GM12878 (cell line): ENCODE measurements around the gene NFASC. TPM values are rescaled to one million over a fixed set of nuclear protein-coding genes. Genes with fewer than 3 reads are reported as not detected.

Experiments used
- ATAC-seq: fragments of 200-7000 bp; cut with Tn5 transposase; 3 replicates; pipeline ENCODE4 v1.9.1; 2020; ENCODE audit warnings: mild to moderate bottlenecking, moderate library complexity
- BruUV-seq: library from RNA; stranded (reverse); fragments of 400-500 nt; replicated peaks from 2 replicates; lab custom pipeline; 2021; lab: Mats Ljungman, UMichigan
- CTCF ChIA-PET: fragments of 300-600 bp; sonication (Branson Sonifier 250); formaldehyde crosslinking; extraction: SDS; loops from one replicate; lab custom pipeline; 2021; ENCODE audit warnings: inconsistent platforms; lab: Yijun Ruan, JAX
- POLR2A ChIA-PET: fragments of 350-600 bp; formaldehyde crosslinking; extraction: SDS; loops from one replicate; lab custom pipeline; 2021; ENCODE audit warnings: inconsistent platforms; lab: Charles Lee
- RAD21 ChIA-PET: fragments of 300-600 bp; sonication (Branson Sonifier 250); formaldehyde crosslinking; loops from one replicate; lab custom pipeline; 2023; ENCODE audit warnings: antibody characterized with exemption; ENCODE audit not compliant: unreplicated experiment; lab: Charles Lee
- SMC1A ChIA-PET: fragments of 300-600 bp; sonication (Branson Sonifier 250); formaldehyde crosslinking; loops from one replicate; lab custom pipeline; 2023; ENCODE audit not compliant: unreplicated experiment, uncharacterized antibody; lab: Charles Lee
- DNase-seq: peaks from one replicate; pipeline ENCODE4 v3.0.0-alpha.2; 2011; ENCODE audit warnings: low read depth, low spot score
- FAIRE-seq: peaks from 3 replicates; lab custom pipeline; 2011; peaks lifted over from hg19 to GRCh38; lab: Jason Lieb, UNC
- H2AFZ ChIP-seq: 2 replicates; pipeline ENCODE4 v1.6.0; 2011; ENCODE audit warnings: low read depth, low read length, control low read depth; ENCODE audit not compliant: control insufficient read depth
- H3K27ac ChIP-seq: 2 replicates; pipeline ENCODE4 v1.5.1; 2011; ENCODE audit warnings: control low read depth; ENCODE audit not compliant: control insufficient read depth, insufficient read depth
- H3K27me3 ChIP-seq, 2 experiments: replicated peaks in 1 of 2; 2 replicates each; pipeline versions ENCODE4 v1.6.0 to v1.6.1; 2011; ENCODE audit warnings: low read length in 1 of 2; ENCODE audit not compliant: control insufficient read depth in 2 of 2, insufficient read depth in 2 of 2
- H3K36me3 ChIP-seq, 2 experiments: 2 replicates each; pipeline ENCODE4 v1.5.1; 2011; ENCODE audit warnings: low read length in 1 of 2; ENCODE audit not compliant: control insufficient read depth in 2 of 2, insufficient read depth in 2 of 2
- H3K4me1 ChIP-seq: 2 replicates; pipeline ENCODE4 v1.6.1; 2011; ENCODE audit warnings: mild to moderate bottlenecking, low read length, moderate library complexity, mixed read lengths; ENCODE audit not compliant: control insufficient read depth, insufficient read depth
- H3K4me2 ChIP-seq: 2 replicates; pipeline ENCODE4 v1.6.0; 2011; ENCODE audit warnings: control low read depth; ENCODE audit not compliant: control insufficient read depth, insufficient read depth
- H3K4me3 ChIP-seq: fragments of 200-600 bp; sonication (generic); 2 replicates; pipeline ENCODE4 v1.5.1; 2016
- H3K79me2 ChIP-seq: 2 replicates; pipeline ENCODE4 v1.6.0; 2011; ENCODE audit warnings: low read length; ENCODE audit not compliant: control insufficient read depth, insufficient read depth
- H3K9ac ChIP-seq: 2 replicates; pipeline ENCODE4 v1.8.0; 2011; ENCODE audit warnings: low read length, control low read depth, mixed read lengths; ENCODE audit not compliant: control insufficient read depth, insufficient read depth
- H3K9me3 ChIP-seq: replicated peaks from 3 replicates; pipeline ENCODE4 v1.5.1; 2011; ENCODE audit warnings: mild to moderate bottlenecking, low read length; ENCODE audit not compliant: control insufficient read depth, insufficient read depth
- H4K20me1 ChIP-seq: 2 replicates; pipeline ENCODE4 v1.6.0; 2011; ENCODE audit not compliant: control insufficient read depth, insufficient read depth
- CHD1 ChIP-seq: IDR thresholded peaks from 2 replicates; pipeline ENCODE4 v1.6.1; 2012; ENCODE audit warnings: low read depth, low read length, improper control_type of control experiment
- WGBS: methylation state at CpG from one replicate; pipeline ENCODE4 v1.1.6; 2016; ENCODE audit warnings: low lambda C conversion rate; ENCODE audit not compliant: insufficient replicate concordance, insufficient coverage; ENCODE audit errors: missing lambda C conversion rate; 5-methylcytosine and 5-hydroxymethylcytosine counted together
- in situ Hi-C: fragments of 300-500 bp; cut with MboI; formaldehyde crosslinking; loops from 9 replicates; pipeline ENCODE4 v1.14.3; 2018; ENCODE audit warnings: mixed read lengths
- intact Hi-C: fragments of 100-400 bp; cut with micrococcal nuclease; formaldehyde crosslinking; loops from one replicate; pipeline ENCODE4 v1.14.2; 2022; ENCODE audit not compliant: unreplicated experiment
- polyA plus RNA-seq, 11 experiments: library from polyadenylated mRNA; depleted of rRNA in 4 of 11; unstranded in 6 of 11; stranded (reverse) in 5 of 11; fragments of >200 nt; fragmentation: Nextera tagmentation in 4 of 11; fragmentation: Illumina TruSeq in 1 of 11; extraction: Ambion mirVana in 4 of 11; extraction: Trizol in 1 of 11; gene quantifications; 1 replicate in 1 of 11; 2 replicates in 10 of 11; pipeline versions ENCODE4 v1.2.1 to v1.2.3, GENCODE V29; 2011 to 2016; ENCODE audit warnings: inconsistent platforms in 2 of 11, missing spikeins in 2 of 11, low read depth in 1 of 11
- total RNA-seq, 4 experiments: library from RNA; depleted of rRNA in 3 of 4; stranded (reverse); fragments of >200 nt in 3 of 4; fragmentation: Illumina TruSeq in 1 of 4; extraction: Trizol in 1 of 4; gene quantifications; 2 replicates each; pipeline versions ENCODE4 v1.2.1 to v1.2.3, GENCODE V29; 2013 to 2021
- TF ChIP-seq, protein P1 (sequence below), 3 experiments: IDR thresholded peaks in 2 of 3; conservative IDR thresholded peaks in 1 of 3; 2 replicates each; pipeline ENCODE4 v1.5.1; 2011; ENCODE audit warnings: low read depth in 3 of 3, low read length in 3 of 3, mild to moderate bottlenecking in 3 of 3, control low read depth in 2 of 3, moderate library complexity in 2 of 3, inconsistent platforms in 1 of 3, mixed read lengths in 1 of 3; ENCODE audit not compliant: control insufficient read depth in 2 of 3, insufficient read depth in 1 of 3; ENCODE audit errors: extremely low read depth in 1 of 3
- TF ChIP-seq, protein P2 (sequence below): IDR thresholded peaks from 2 replicates; pipeline ENCODE4 v1.6.1; 2012; ENCODE audit warnings: low read depth, low read length, improper control_type of control experiment
- TF ChIP-seq, protein P3 (sequence below): IDR thresholded peaks from 2 replicates; pipeline ENCODE4 v1.6.1; 2011; ENCODE audit warnings: mild to moderate bottlenecking, low read depth, low read length, moderate library complexity; ENCODE audit not compliant: insufficient replicate concordance

Gene NFASC
- total and polyA plus RNA-seq, 10 of the 15 experiments (the other 5 are each of a cell fraction or from before 2014, with no cell fraction given) = 0.04 to 0.31 (median 0.12) TPM; not detected in 4

DNA sequence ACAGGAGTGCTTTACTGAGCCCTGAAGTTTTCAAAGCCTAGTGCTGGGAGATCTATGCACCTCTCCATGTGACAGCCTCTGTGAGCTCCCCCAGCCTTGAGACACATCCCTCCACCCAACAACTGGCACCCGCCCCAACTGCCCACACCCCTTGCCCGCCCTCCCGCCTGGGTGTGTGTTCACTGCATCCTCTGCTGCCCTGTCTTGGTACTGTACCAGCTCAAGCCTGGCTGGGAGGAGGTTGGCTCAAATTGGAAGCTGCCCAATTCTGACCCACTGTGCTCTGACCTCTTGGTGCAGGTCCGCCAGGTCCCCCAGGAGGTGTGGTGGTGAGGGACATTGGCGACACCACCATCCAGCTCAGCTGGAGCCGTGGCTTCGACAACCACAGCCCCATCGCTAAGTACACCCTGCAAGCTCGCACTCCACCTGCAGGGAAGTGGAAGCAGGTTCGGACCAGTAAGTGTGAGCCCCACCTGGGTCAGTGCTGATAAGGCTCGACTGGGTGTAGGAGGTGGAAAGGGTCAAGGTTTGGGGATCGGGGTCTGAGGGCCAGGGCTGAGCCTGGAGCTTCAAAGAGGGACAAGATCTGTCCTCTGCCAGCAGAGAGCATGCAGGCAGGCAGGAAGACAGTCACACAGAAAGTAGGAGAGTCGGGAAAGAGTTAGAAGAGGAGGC is 195.6 kb downstream of the NFASC start:
- in situ Hi-C loops (no loop called here), intact Hi-C loops (no loop called here)
- BruUV-seq = no TSS peak
- H3K27ac ChIP-seq = no peak overlapping the region
- H3K27me3 ChIP-seq = no peaks in the 10 kb centered on the region
- no peak overlapping the region for H3K4me2 ChIP-seq
- no peaks in the 10 kb centered on the region for H3K79me2 ChIP-seq
- FAIRE-seq (no peak), ATAC-seq (peak; percentile 26; the same call in 1 of the 3 replicates), DNase-seq (no peak)
- H3K4me1 ChIP-seq = no peaks in the 10 kb centered on the region
- no peak overlapping the region for H3K4me3 ChIP-seq
- ChIA-PET RAD21 (interaction anchor here (1.0 to 1.2 kb wide), 2 partner anchors 75 to 189 kb away, joined by 3 read pairs; no protein-coding TSS in a partner anchor), POLR2A (no interaction called here), SMC1A (interaction anchor here (1.2 kb wide), 2 partner anchors 11 to 77 kb away, joined by 3 to 5 read pairs; no protein-coding TSS in a partner anchor), CTCF (interaction anchor here (0.7 to 1.4 kb wide), 5 partner anchors 24 to 189 kb away, joined by 3 to 4 read pairs (median 3); no protein-coding TSS in a partner anchor)
- H3K9me3 ChIP-seq = no peaks in the 10 kb centered on the region
- no peak for TF ChIP-seq CHD1
- TF ChIP-seq, protein P1, sequence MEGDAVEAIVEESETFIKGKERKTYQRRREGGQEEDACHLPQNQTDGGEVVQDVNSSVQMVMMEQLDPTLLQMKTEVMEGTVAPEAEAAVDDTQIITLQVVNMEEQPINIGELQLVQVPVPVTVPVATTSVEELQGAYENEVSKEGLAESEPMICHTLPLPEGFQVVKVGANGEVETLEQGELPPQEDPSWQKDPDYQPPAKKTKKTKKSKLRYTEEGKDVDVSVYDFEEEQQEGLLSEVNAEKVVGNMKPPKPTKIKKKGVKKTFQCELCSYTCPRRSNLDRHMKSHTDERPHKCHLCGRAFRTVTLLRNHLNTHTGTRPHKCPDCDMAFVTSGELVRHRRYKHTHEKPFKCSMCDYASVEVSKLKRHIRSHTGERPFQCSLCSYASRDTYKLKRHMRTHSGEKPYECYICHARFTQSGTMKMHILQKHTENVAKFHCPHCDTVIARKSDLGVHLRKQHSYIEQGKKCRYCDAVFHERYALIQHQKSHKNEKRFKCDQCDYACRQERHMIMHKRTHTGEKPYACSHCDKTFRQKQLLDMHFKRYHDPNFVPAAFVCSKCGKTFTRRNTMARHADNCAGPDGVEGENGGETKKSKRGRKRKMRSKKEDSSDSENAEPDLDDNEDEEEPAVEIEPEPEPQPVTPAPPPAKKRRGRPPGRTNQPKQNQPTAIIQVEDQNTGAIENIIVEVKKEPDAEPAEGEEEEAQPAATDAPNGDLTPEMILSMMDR (IDR thresholded peaks at IDR 0.05 in 2 of 3, conservative IDR thresholded peaks at IDR 0.05 in 1 of 3; ENCODE audit: control insufficient read depth in 2 of 3, extremely low read depth in 1 of 3, insufficient read depth in 1 of 3, low read depth in 3 of 3, low read length in 3 of 3) = peak in 1 of 3 experiments; percentile 20; a peak in 1 of 6 replicates
- H3K36me3 ChIP-seq = no peaks in the 10 kb centered on the region
- H4K20me1 ChIP-seq = no peaks in the 10 kb centered on the region
- H2AFZ ChIP-seq = no peak overlapping the region
- no peak overlapping the region for H3K9ac ChIP-seq
- WGBS = 12% methylated on average over 13 of the region's 13 CpGs

DNA sequence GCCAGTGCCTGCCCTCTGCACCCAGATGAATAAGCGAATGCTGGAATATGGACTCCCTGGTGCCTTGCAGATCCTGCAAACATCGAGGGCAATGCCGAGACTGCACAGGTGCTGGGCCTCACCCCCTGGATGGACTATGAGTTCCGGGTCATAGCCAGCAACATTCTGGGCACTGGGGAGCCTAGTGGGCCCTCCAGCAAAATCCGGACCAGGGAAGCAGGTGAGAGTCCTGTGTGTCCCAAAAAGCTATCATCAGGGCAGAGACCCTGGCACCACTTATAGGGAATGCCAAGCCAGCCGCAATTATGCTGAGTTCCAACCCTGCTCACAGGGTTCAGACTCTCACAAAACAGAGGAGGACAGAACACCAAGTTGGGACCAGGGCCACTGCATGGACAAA is 196.4 kb downstream of the NFASC start:
- Histone ChIP-seq H4K20me1 (no peaks in the 10 kb centered on the region), H3K4me2 (no peak overlapping the region), H3K9me3 (no peaks in the 10 kb centered on the region), H3K9ac (no peak overlapping the region), H3K36me3 (no peaks in the 10 kb centered on the region), H3K4me3 (no peak overlapping the region), H3K4me1 (no peaks in the 10 kb centered on the region), H2AFZ (no peak overlapping the region), H3K27me3 (no peaks in the 10 kb centered on the region), H3K79me2 (no peaks in the 10 kb centered on the region), H3K27ac (no peak overlapping the region)
- no TSS peak for BruUV-seq
- in situ Hi-C loops (no loop called here), intact Hi-C loops (no loop called here)
- ChIA-PET SMC1A (interaction anchor here (1.2 kb wide), 2 partner anchors 10 to 78 kb away, joined by 3 to 5 read pairs; no protein-coding TSS in a partner anchor), RAD21 (no interaction called here), CTCF (interaction anchor here (1.2 kb wide), 1 partner anchor 95 kb away, joined by 4 read pairs; no protein-coding TSS in a partner anchor), POLR2A (no interaction called here)
- DNase-seq = no peak
- ATAC-seq = no peak
- TF ChIP-seq, protein P2, sequence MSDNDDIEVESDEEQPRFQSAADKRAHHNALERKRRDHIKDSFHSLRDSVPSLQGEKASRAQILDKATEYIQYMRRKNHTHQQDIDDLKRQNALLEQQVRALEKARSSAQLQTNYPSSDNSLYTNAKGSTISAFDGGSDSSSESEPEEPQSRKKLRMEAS = no peak
- TF ChIP-seq, protein P3, sequence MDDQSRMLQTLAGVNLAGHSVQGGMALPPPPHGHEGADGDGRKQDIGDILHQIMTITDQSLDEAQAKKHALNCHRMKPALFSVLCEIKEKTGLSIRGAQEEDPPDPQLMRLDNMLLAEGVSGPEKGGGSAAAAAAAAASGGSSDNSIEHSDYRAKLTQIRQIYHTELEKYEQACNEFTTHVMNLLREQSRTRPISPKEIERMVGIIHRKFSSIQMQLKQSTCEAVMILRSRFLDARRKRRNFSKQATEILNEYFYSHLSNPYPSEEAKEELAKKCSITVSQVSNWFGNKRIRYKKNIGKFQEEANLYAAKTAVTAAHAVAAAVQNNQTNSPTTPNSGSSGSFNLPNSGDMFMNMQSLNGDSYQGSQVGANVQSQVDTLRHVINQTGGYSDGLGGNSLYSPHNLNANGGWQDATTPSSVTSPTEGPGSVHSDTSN = no peak
- 29% methylated on average over 6 of the region's 6 CpGs for WGBS
- no peak for FAIRE-seq
